RWPE2 (cell line): ENCODE data around the gene FGL2.
"Not testable (repeated sequence)": the region's sequence is repeated elsewhere in the genome, so short reads cannot be mapped to it uniquely, and the experiment has no call there.

ENCODE experiments used
- ATAC-seq: fragments of 200-7000 bp; cut with Tn5 transposase; 3 replicates; pipeline ENCODE4 v1.9.1; 2021; ENCODE audit warnings: low read depth
- DNase-seq: peaks from one replicate; pipeline ENCODE4 v3.0.0-alpha.2; 2020; ENCODE audit warnings: low spot score
- H3K27ac ChIP-seq: fragments of 450-650 bp; 2 replicates; pipeline ENCODE4 v1.5.1; 2017; ENCODE audit warnings: mild to moderate bottlenecking; ENCODE audit not compliant: poor library complexity, severe bottlenecking
- H3K27me3 ChIP-seq: fragments of 250-450 bp; sonication (Bioruptor Pico); 2 replicates; pipeline ENCODE4 v1.5.1; 2021; ENCODE audit warnings: mild to moderate bottlenecking, moderate library complexity; ENCODE audit not compliant: insufficient read depth, poor library complexity, severe bottlenecking
- H3K36me3 ChIP-seq: fragments of 250-450 bp; sonication (Bioruptor Pico); 2 replicates; pipeline ENCODE4 v1.5.1; 2020; ENCODE audit warnings: low read depth, mild to moderate bottlenecking, moderate library complexity
- H3K4me1 ChIP-seq: fragments of 250-450 bp; sonication (Bioruptor Pico); 2 replicates; pipeline ENCODE4 v1.5.1; 2021; ENCODE audit warnings: mild to moderate bottlenecking, moderate library complexity; ENCODE audit not compliant: insufficient read depth, poor library complexity, severe bottlenecking
- H3K4me3 ChIP-seq: fragments of 250-450 bp; sonication (Bioruptor Pico); 2 replicates; pipeline ENCODE4 v1.5.1; 2021; ENCODE audit warnings: mild to moderate bottlenecking, moderate library complexity; ENCODE audit not compliant: severe bottlenecking
- H3K9me3 ChIP-seq: fragments of 250-450 bp; sonication (Bioruptor Pico); 2 replicates; pipeline ENCODE4 v1.5.1; 2021; ENCODE audit warnings: mild to moderate bottlenecking, moderate library complexity; ENCODE audit not compliant: severe bottlenecking
- TF ChIP-seq, protein P1 (sequence below): fragments of 450-650 bp; IDR thresholded peaks from one replicate; pipeline ENCODE4 v1.5.1; 2017; ENCODE audit warnings: mild to moderate bottlenecking, moderate library complexity; ENCODE audit not compliant: poor library complexity, severe bottlenecking

FGL2 gene

DNA sequence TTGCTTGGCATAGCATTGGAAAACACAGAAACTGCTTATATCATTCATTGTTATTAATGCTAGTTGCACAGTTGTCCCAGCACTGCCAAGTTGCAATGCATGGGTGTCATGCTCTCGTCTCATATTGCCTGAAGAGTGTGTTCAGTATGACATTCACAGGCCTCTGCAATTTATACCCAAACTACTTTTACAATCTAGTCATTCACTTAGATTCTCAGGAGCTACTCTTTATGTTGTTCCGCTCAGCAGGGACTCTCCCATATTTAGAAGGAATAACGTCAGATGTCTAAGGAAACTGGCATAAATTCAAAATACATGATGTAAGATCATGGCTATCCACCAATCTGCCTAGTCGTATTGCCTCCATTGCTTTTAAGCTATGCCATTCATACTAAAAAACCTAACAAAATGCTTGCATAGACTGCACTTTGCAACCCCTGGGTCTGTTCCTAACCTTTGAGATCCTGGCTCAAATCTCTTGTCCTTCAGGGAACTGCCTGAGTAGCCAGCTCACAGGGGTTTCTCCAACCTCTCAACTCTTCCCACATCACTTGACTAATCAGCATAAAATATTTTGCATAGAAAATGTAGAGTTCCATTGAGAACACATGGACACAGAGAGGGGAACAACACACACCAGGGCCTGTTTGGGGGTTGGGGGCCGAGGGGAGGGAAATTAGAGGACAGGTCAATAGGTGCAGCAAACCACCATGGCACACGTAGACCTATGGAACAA, 27.0 kb downstream of the FGL2 start:
- H3K27me3 ChIP-seq, H3K36me3 ChIP-seq, DNase-seq, H3K27ac ChIP-seq, ATAC-seq, H3K4me1 ChIP-seq, H3K9me3 ChIP-seq, H3K4me3 ChIP-seq: not testable (repeated sequence)

DNA sequence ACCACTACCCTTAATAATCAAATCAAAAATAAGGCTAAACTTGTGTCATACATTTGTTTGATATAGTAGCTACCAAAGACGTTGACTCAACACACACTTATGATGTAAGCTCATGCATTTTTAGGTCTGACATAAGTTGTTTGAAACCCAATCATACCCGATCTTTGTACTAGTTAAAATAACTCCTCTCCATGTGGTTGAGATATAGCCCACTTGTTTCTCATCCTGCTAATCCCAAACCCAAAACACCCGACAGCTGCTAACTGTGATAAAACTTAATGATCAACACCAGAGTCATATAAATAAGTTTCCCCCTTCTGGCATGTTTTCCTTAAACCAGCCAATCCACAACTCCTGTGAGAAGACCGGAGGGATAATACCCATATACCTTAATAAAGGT, 28.5 kb downstream of the FGL2 start:
- H3K27me3 ChIP-seq, H3K9me3 ChIP-seq, ATAC-seq, H3K36me3 ChIP-seq, DNase-seq, H3K27ac ChIP-seq, H3K4me3 ChIP-seq, H3K4me1 ChIP-seq: not testable (repeated sequence)

DNA sequence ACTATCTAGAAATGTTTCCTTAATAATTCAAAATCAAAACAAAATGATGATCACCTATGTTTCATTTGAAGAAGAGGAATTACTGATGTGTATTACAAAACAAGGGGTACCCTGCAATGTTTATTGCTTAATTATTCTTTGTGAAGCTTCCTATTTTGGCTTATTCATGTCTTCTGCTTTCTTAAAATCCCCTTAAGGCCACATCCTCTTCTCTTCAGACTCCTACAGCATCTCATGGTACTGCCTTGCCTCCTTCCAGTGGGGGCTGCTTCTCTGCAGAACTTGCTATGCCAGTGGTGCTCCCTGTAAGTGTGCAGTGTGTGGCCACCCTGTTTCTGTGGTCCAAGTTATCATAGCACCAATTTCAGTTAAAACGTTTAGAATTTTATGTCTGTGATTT, 42.2 kb downstream of the FGL2 start:
- TF ChIP-seq, protein P1, sequence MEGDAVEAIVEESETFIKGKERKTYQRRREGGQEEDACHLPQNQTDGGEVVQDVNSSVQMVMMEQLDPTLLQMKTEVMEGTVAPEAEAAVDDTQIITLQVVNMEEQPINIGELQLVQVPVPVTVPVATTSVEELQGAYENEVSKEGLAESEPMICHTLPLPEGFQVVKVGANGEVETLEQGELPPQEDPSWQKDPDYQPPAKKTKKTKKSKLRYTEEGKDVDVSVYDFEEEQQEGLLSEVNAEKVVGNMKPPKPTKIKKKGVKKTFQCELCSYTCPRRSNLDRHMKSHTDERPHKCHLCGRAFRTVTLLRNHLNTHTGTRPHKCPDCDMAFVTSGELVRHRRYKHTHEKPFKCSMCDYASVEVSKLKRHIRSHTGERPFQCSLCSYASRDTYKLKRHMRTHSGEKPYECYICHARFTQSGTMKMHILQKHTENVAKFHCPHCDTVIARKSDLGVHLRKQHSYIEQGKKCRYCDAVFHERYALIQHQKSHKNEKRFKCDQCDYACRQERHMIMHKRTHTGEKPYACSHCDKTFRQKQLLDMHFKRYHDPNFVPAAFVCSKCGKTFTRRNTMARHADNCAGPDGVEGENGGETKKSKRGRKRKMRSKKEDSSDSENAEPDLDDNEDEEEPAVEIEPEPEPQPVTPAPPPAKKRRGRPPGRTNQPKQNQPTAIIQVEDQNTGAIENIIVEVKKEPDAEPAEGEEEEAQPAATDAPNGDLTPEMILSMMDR = no peak
- H3K27ac ChIP-seq = peak overlapping the region; percentile 45
- H3K4me3 ChIP-seq = no peak overlapping the region
- no peaks in the 10 kb centered on the region for H3K27me3 ChIP-seq
- DNase-seq (no peak), ATAC-seq (no peak)
- no peaks in the 10 kb centered on the region for H3K36me3 ChIP-seq
- no peaks in the 10 kb centered on the region for H3K9me3 ChIP-seq
- peaks cover 14% of the 10 kb centered on the region for H3K4me1 ChIP-seq

DNA sequence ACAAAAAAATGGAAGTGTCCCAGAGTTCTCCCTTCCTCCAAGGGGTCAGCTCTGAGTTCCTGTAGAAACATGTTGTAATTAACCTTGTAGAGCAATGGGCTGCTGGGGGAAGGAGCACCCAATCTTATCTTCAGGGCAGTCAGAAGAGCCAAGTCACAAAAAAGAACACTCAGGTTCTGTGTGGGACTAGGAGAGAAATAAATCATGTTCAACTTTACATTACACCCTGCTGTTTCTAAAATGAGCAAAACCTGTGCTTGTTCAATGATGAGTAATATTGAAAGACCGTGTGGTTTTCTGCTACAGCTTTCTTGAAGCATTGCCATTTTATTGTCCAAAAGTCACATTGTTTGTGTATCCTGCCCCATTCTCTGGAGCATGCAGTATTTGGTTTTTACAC, 42.6 kb downstream of the FGL2 start:
- not testable (repeated sequence) for H3K36me3 ChIP-seq, DNase-seq, H3K4me3 ChIP-seq, H3K9me3 ChIP-seq, H3K27me3 ChIP-seq
- peak; percentile 80 for ATAC-seq
- Histone ChIP-seq H3K27ac (peak overlapping the region; percentile 45), H3K4me1 (peaks cover 14% of the 10 kb centered on the region)

DNA sequence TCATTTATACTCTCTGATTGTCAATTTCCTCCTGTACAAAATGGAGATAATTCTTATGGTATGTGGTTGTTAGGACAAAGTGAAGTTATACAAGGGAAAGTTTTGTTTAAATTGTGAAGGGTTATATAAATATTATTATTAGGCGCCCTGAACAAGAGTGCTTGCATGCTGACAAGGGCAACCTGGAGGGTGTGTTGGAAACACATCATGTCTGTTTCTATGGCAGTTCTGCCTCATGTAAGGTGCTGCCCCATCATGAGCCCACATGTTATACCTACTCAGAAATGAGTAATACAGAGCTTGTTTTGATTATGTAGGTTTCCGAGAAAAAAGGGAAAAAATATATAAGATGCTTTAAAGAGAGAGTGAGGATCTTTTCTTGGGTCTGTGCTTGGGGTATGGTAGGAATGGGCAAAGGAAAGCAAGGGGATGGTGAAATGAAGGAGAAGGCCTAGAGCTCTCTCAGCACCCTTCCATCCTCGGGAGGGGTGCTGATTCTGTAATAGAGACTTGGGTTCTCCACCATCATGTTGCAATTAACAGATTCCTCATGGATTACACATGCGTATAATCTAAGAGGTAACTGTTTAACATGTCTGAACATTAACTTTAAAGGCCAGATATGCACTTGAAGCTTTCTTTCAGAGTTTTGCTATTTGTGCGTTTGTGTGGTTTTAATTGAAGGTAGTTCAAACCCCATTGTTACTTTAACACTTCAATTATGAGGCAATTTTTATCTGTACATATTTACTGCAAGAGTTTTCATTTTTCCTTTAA, 43.8 kb downstream of the FGL2 start:
- peak; percentile 69 for ATAC-seq
- H3K27me3 ChIP-seq, H3K9me3 ChIP-seq, H3K4me3 ChIP-seq, H3K36me3 ChIP-seq, DNase-seq: not testable (repeated sequence)
- H3K4me1 ChIP-seq = peaks cover 14% of the 10 kb centered on the region
- peak overlapping the region; percentile 45 for H3K27ac ChIP-seq

DNA sequence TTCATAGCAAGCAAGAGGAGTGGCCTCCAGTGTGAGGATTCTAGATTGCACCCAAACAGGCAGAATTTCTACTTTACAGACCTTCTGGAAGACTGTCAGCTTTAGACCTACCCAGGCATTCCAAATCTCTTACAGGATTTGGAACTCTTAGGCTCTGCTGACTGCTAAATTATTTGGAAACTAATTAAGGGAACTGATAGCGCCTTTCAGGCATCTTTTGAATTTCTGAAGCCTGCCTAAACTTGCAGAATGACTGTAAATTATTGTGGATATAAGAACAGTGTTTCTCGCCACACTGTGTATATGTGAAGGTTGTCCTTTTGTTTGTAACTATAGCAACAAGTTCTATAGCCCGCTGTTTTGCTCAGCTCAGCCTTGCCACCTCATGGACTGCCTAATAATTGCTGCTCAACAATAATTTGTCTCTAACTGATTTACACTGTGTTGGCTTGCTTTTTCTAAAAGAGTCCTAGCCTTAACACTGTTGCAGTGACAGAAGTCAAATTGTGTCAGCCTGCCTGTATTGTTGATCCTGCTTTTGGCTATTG, 44.6 kb downstream of the FGL2 start:
- not testable (repeated sequence) for H3K27me3 ChIP-seq, H3K36me3 ChIP-seq, H3K9me3 ChIP-seq, H3K27ac ChIP-seq, H3K4me3 ChIP-seq, DNase-seq
- peaks cover 14% of the 10 kb centered on the region for H3K4me1 ChIP-seq
- ATAC-seq = peak; percentile 64

DNA sequence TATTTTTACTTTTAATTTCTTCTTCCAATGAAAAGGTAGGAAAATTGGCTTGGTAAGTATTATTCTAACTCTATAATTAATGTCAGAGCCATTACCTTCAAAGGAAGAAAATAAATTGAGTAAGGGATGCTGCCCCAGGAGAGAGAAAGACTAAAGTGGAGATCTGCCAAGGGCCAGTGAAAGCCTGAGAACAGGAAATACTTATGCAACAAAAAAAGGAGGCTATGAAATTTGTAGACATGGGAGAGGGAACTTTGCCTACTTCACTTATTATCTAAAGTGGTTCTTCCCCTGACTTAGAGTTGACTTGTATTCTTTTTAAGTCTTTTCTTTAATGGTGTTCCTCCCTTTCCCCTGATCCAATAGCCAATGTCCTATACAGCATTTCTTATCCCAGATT, 47.4 kb downstream of the FGL2 start:
- H3K4me1 ChIP-seq, DNase-seq, H3K4me3 ChIP-seq, H3K9me3 ChIP-seq, H3K36me3 ChIP-seq, ATAC-seq, H3K27ac ChIP-seq, H3K27me3 ChIP-seq: not testable (repeated sequence)
